ENCODE results near the gene SEMA3D.

DNA sequence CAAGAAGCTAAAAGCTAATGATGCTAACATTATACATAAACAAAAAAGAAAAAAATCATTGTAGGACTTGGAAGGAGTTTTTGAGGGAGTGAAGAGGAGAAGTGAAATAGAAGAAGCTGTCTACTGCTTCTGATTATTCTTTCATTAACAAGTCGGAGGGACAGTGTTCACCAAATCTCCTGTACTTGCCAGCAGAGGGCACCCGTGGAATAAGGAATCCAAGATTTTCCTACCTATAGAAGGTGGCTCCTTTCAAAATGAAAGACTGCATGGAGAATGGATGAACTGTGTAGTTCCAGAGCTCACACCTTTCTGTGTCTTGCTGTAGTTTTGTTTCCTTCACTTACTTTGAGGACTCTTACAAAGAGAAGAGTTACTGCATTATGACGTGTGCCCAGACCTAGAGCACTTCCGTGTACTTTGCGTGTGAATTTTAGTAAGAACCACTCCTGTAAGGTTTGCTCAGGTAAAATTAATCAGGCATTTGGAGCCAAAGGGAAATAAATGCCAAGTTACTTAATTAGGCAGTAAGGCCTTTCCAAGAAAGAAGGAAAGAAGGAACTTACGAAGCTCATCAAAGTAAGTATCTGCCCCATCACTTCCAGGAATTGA is 145.1 kb downstream of the SEMA3D start:
- TF ChIP-seq CTCF (IDR thresholded peaks at IDR 0.05) (peak; percentile 60 to 81 (median 64)), POLR2A (IDR thresholded peaks at IDR 0.05) (no peak), EP300 (IDR thresholded peaks at IDR 0.05) (no peak)

All from tibial nerve (tissue), 4 donors.